Thyroid gland (tissue), 4 donors: ENCODE measurements around the gene NEURL1.

Source experiments
- POLR2A ChIP-seq, 2 donors: fragments of 450-650 bp; IDR thresholded peaks; one replicate each; pipeline ENCODE4 v1.6.1; 2017; ENCODE audit warnings: antibody characterized with exemption in 2 of 2, mild to moderate bottlenecking in 2 of 2, moderate library complexity in 1 of 2
- TF ChIP-seq, protein P1 (sequence below), 6 experiments: fragments of 200-600 bp in 3 of 6; fragments of 450-650 bp in 3 of 6; sonication (generic) in 3 of 6; IDR thresholded peaks; one replicate each; pipeline ENCODE4 v1.5.1; 2016 to 2019; ENCODE audit warnings: antibody characterized with exemption in 6 of 6, mild to moderate bottlenecking in 2 of 6, inconsistent platforms in 1 of 6, moderate library complexity in 1 of 6

DNA sequence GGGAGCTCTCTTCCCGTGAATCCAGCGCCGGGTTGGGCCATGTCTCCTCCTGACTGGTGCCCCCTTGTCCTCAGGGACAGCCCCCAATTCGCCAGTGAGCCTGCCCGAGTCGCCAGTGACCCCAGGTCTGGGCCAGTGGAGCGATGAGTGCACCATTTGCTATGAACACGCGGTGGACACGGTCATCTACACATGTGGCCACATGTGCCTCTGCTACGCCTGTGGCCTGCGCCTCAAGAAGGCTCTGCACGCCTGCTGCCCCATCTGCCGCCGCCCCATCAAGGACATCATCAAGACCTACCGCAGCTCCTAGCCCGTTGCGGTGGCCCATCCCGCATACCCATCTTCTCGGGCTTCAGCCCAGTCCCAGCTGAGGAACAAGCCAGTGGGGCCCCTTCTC is 96.6 kb downstream of the NEURL1 start:
- TF ChIP-seq, protein P1, sequence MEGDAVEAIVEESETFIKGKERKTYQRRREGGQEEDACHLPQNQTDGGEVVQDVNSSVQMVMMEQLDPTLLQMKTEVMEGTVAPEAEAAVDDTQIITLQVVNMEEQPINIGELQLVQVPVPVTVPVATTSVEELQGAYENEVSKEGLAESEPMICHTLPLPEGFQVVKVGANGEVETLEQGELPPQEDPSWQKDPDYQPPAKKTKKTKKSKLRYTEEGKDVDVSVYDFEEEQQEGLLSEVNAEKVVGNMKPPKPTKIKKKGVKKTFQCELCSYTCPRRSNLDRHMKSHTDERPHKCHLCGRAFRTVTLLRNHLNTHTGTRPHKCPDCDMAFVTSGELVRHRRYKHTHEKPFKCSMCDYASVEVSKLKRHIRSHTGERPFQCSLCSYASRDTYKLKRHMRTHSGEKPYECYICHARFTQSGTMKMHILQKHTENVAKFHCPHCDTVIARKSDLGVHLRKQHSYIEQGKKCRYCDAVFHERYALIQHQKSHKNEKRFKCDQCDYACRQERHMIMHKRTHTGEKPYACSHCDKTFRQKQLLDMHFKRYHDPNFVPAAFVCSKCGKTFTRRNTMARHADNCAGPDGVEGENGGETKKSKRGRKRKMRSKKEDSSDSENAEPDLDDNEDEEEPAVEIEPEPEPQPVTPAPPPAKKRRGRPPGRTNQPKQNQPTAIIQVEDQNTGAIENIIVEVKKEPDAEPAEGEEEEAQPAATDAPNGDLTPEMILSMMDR (IDR thresholded peaks at IDR 0.05): no peak
- TF ChIP-seq POLR2A (IDR thresholded peaks at IDR 0.05): no peak
